ENCODE results near the gene KIAA1671. TPM values are rescaled to one million over a fixed set of nuclear protein-coding genes. Genes with fewer than 3 reads are reported as not detected.
"Not testable (repeated sequence)": the region's sequence is repeated elsewhere in the genome, so short reads cannot be mapped to it uniquely, and the experiment has no call there.

KIAA1671 gene
- total and polyA plus RNA-seq, 4 donors = 21.7 to 55.2 (median 25.8) TPM

DNA sequence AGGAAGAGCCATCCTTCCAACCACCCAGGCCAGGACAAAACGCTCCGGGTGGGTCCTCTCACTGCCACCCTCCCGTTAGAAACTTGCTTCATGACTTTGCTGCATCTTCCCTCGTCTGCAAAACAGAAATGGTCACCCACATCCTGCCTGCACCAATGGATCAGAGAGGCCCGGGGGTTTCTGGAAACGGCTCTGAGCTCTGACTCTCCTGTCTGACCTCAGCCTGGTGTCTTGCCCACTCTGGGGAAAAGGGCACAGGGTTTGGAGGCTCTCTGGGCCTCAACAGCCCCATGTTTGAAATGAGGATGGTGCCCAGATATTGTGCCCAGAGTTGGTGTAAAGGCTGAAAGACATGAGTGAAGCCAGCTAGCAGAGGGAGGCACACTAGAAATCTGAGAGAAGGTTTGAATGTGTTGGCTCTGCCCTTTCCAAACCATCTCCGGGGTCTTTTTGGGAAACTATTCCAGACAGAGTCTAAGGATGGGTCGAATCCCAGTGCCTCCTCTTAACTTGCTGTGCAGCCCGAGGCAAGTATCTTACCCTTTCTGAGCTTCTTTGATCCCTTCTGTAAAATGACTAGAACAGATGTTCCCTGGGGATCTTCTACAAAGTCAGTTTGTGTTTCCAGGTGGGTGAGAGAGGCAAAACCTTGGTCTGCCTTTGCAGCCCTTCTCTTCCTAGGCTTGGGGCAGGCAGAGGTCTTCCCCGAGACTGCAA, 249.2 kb downstream of the KIAA1671 start:
- Histone ChIP-seq H3K27me3 (ENCODE audit: control insufficient read depth, insufficient read depth, low read length) (no peaks in the 10 kb centered on the region), H3K27ac (ENCODE audit: low read depth, low read length) (no peak overlapping the region), H3K4me1 (ENCODE audit: control insufficient read depth, insufficient read depth, low read length) (peaks cover 7% of the 10 kb centered on the region), H3K36me3 (ENCODE audit: control insufficient read depth, insufficient read depth, low read length) (peaks cover 14% of the 10 kb centered on the region), H3K9me3 (ENCODE audit: control insufficient read depth, insufficient read depth, low read length) (no peaks in the 10 kb centered on the region), H3K4me3 (ENCODE audit: low read depth, low read length) (no peak overlapping the region)
- no peak for DNase-seq (ENCODE audit: low read depth in 4 of 6, low spot score in 6 of 6)
- 72% methylated on average over 8 of the region's 10 CpGs for WGBS (ENCODE audit: insufficient coverage)

DNA sequence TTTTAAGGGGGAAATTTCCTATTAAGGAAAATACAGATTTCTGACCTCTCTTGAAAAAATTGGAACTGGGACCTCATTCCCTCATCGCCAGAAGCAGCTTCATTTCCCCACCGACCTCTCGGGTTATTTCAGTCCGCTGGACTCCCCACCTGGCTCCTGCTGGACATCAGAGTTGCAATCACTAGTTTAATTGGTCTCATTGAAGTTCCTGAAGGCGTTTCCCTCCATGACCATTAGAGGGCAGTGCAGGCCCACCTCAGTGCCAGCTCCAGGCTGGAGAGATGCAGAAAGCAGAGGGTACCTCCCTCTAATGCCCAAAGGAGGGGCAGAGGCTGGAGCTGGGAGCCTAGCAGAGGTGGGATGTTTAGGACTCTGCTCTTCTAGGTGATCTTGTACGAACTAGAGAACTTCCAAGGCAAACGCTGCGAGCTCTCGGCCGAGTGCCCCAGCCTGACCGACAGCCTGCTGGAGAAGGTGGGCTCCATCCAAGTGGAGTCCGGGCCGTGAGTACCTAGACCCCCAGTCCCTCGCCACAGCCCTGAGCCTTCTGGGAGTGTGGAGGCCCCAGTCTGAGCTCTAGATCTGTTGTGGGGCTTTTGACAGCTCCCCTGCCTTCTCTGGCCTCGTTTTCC, 249.9 kb downstream of the KIAA1671 start:
- H3K36me3 ChIP-seq (ENCODE audit: control insufficient read depth, insufficient read depth, low read length) = peaks cover 11% of the 10 kb centered on the region
- whole genome bisulfite sequencing (ENCODE audit: insufficient coverage) = 47% methylated on average over 12 of the region's 15 CpGs
- no peaks in the 10 kb centered on the region for H3K9me3 ChIP-seq (ENCODE audit: control insufficient read depth, insufficient read depth, low read length)
- peak; percentile 43 to 92 (median 56) for DNase-seq (ENCODE audit: low read depth in 4 of 6, low spot score in 6 of 6)
- peaks cover 5% of the 10 kb centered on the region for H3K4me1 ChIP-seq (ENCODE audit: control insufficient read depth, insufficient read depth, low read length)
- no peak overlapping the region for H3K27ac ChIP-seq (ENCODE audit: low read depth, low read length)
- H3K27me3 ChIP-seq (ENCODE audit: control insufficient read depth, insufficient read depth, low read length) = no peaks in the 10 kb centered on the region
- H3K4me3 ChIP-seq (ENCODE audit: low read depth, low read length) = no peak overlapping the region

- H3K27ac ChIP-seq (ENCODE audit: low read depth, low read length) = no peak overlapping the region
- no peaks in the 10 kb centered on the region for H3K9me3 ChIP-seq (ENCODE audit: control insufficient read depth, insufficient read depth, low read length)
- H3K27me3 ChIP-seq (ENCODE audit: control insufficient read depth, insufficient read depth, low read length) = no peaks in the 10 kb centered on the region
- peaks cover 10% of the 10 kb centered on the region for H3K36me3 ChIP-seq (ENCODE audit: control insufficient read depth, insufficient read depth, low read length)
- H3K4me1 ChIP-seq (ENCODE audit: control insufficient read depth, insufficient read depth, low read length) = peaks cover 4% of the 10 kb centered on the region
- DNase-seq (ENCODE audit: low read depth in 4 of 6, low spot score in 6 of 6) = no peak
- H3K4me3 ChIP-seq (ENCODE audit: low read depth, low read length) = no peak overlapping the region
- WGBS (ENCODE audit: insufficient coverage) = 80% methylated on average over 1 of the region's 4 CpGs
Observed at GRCh38 chr22:25203082-25203481, 250.6 kb downstream of the KIAA1671 start.

DNA sequence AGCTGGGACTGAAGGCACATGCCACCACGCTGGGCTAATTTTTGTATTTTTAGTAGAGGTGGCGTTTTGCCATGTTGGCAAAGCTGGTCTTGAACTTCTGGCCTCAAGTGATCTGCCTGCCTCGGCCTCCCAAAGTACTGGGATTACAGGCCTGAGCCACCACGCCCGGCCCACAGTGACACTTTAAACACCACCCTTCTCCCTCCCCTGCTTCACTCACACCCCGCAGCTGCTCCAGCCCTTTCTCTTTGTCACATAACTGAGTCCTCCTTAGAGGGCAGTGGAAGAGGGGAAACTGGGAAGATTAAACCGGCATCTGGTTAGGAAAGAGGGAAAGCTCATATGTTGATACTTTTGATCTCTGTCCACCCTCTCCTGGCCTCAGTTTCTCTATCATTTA, 252.0 kb downstream of the KIAA1671 start:
- 81% methylated on average over 4 of the region's 7 CpGs for WGBS (ENCODE audit: insufficient coverage)
- DNase-seq (ENCODE audit: low read depth in 4 of 6, low spot score in 6 of 6); H3K27me3 ChIP-seq (ENCODE audit: control insufficient read depth, insufficient read depth, low read length); H3K4me1 ChIP-seq (ENCODE audit: control insufficient read depth, insufficient read depth, low read length); H3K9me3 ChIP-seq (ENCODE audit: control insufficient read depth, insufficient read depth, low read length); H3K27ac ChIP-seq (ENCODE audit: low read depth, low read length); H3K4me3 ChIP-seq (ENCODE audit: low read depth, low read length); H3K36me3 ChIP-seq (ENCODE audit: control insufficient read depth, insufficient read depth, low read length): not testable (repeated sequence)

GRCh38 chr22:25205847-25206246, 253.3 kb downstream of the KIAA1671 start:
- no CpG with 5 or more reads among the region's 1 CpG for WGBS (ENCODE audit: insufficient coverage)
- Histone ChIP-seq H3K27me3 (ENCODE audit: control insufficient read depth, insufficient read depth, low read length) (no peaks in the 10 kb centered on the region), H3K36me3 (ENCODE audit: control insufficient read depth, insufficient read depth, low read length) (peaks cover 3% of the 10 kb centered on the region), H3K9me3 (ENCODE audit: control insufficient read depth, insufficient read depth, low read length) (no peaks in the 10 kb centered on the region), H3K4me1 (ENCODE audit: control insufficient read depth, insufficient read depth, low read length) (peaks cover 4% of the 10 kb centered on the region), H3K27ac (ENCODE audit: low read depth, low read length) (no peak overlapping the region), H3K4me3 (ENCODE audit: low read depth, low read length) (no peak overlapping the region)
- DNase-seq (ENCODE audit: low read depth in 4 of 6, low spot score in 6 of 6) = no peak

GRCh38 chr22:25206998-25207397, 254.5 kb downstream of the KIAA1671 start:
- no peak overlapping the region for H3K27ac ChIP-seq (ENCODE audit: low read depth, low read length)
- no peaks in the 10 kb centered on the region for H3K9me3 ChIP-seq (ENCODE audit: control insufficient read depth, insufficient read depth, low read length)
- WGBS (ENCODE audit: insufficient coverage) = 92% methylated on average over 20 of the region's 21 CpGs
- no peak overlapping the region for H3K4me3 ChIP-seq (ENCODE audit: low read depth, low read length)
- DNase-seq (ENCODE audit: low read depth in 4 of 6, low spot score in 6 of 6) = no peak
- H3K4me1 ChIP-seq (ENCODE audit: control insufficient read depth, insufficient read depth, low read length) = peaks cover 4% of the 10 kb centered on the region
- H3K27me3 ChIP-seq (ENCODE audit: control insufficient read depth, insufficient read depth, low read length) = no peaks in the 10 kb centered on the region
- no peaks in the 10 kb centered on the region for H3K36me3 ChIP-seq (ENCODE audit: control insufficient read depth, insufficient read depth, low read length)

DNA sequence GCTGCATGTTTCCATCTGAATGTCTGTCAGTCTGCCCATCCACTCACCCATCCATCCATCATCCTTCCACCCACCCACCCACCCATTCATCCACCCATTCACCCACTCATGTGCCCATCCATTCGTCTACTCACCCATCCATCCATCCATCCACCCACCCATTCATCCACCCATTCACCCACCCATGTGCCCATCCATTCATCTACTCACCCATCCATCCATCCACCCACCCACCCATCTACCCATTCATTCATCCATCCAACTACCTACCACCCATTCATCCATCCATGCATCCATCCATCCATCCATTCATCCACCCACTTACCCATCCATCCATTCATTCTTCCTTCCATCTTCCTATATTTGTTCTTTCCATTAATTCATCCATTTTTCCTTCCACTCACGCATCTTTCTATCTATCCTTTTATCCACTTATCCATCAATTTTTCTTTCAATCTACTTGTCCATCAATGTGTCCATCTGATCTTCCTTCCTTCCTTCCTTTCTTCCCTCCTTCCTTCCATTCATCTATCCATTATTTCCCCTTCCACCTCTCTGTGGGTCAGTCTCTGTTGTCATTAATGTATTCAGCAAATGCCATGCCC, 255.1 kb downstream of the KIAA1671 start:
- DNase-seq (ENCODE audit: low read depth in 4 of 6, low spot score in 6 of 6) = no peak
- 88% methylated on average over 1 of the region's 2 CpGs for WGBS (ENCODE audit: insufficient coverage)
- no peaks in the 10 kb centered on the region for H3K4me1 ChIP-seq (ENCODE audit: control insufficient read depth, insufficient read depth, low read length)
- no peak overlapping the region for H3K4me3 ChIP-seq (ENCODE audit: low read depth, low read length)
- no peaks in the 10 kb centered on the region for H3K9me3 ChIP-seq (ENCODE audit: control insufficient read depth, insufficient read depth, low read length)
- no peaks in the 10 kb centered on the region for H3K36me3 ChIP-seq (ENCODE audit: control insufficient read depth, insufficient read depth, low read length)
- H3K27ac ChIP-seq (ENCODE audit: low read depth, low read length) = no peak overlapping the region
- no peaks in the 10 kb centered on the region for H3K27me3 ChIP-seq (ENCODE audit: control insufficient read depth, insufficient read depth, low read length)

DNA sequence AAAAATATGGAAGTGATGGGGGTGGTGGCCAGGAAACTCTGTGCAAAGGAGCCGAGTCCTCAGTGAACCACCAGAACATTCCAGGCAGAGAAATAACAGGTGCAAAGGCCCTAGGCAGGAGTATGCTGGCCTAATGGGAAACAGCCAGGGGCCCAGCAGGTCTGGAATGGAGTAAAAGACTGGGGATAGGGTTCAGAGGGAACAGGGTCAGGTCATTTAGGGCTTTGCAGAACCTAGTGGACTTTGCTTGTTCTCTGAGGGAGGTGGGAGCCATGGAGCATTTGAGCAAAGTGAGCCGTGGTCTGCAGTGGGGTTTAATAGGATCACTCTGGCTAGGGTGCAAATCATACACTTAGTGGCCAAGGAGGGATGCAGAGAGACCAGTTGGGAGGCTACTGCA, 255.8 kb downstream of the KIAA1671 start:
- Histone ChIP-seq H3K27ac (ENCODE audit: low read depth, low read length) (no peak overlapping the region), H3K36me3 (ENCODE audit: control insufficient read depth, insufficient read depth, low read length) (no peaks in the 10 kb centered on the region), H3K9me3 (ENCODE audit: control insufficient read depth, insufficient read depth, low read length) (no peaks in the 10 kb centered on the region), H3K27me3 (ENCODE audit: control insufficient read depth, insufficient read depth, low read length) (no peaks in the 10 kb centered on the region), H3K4me1 (ENCODE audit: control insufficient read depth, insufficient read depth, low read length) (no peaks in the 10 kb centered on the region), H3K4me3 (ENCODE audit: low read depth, low read length) (no peak overlapping the region)
- 88% methylated on average over 1 of the region's 2 CpGs for WGBS (ENCODE audit: insufficient coverage)
- no peak for DNase-seq (ENCODE audit: low read depth in 4 of 6, low spot score in 6 of 6)

GRCh38 chr22:25208743-25209505, 256.4 kb downstream of the KIAA1671 start:
- H3K4me3 ChIP-seq (ENCODE audit: low read depth, low read length) = no peak overlapping the region
- H3K27me3 ChIP-seq (ENCODE audit: control insufficient read depth, insufficient read depth, low read length) = no peaks in the 10 kb centered on the region
- 88% methylated on average over 9 of the region's 17 CpGs for WGBS (ENCODE audit: insufficient coverage)
- no peak for DNase-seq (ENCODE audit: low read depth in 4 of 6, low spot score in 6 of 6)
- H3K9me3 ChIP-seq (ENCODE audit: control insufficient read depth, insufficient read depth, low read length) = no peaks in the 10 kb centered on the region
- H3K27ac ChIP-seq (ENCODE audit: low read depth, low read length) = no peak overlapping the region
- no peaks in the 10 kb centered on the region for H3K4me1 ChIP-seq (ENCODE audit: control insufficient read depth, insufficient read depth, low read length)
- H3K36me3 ChIP-seq (ENCODE audit: control insufficient read depth, insufficient read depth, low read length) = no peaks in the 10 kb centered on the region
